Panc1 (cell line): ENCODE measurements around the gene BICD2. TPM values are rescaled to one million over a fixed set of nuclear protein-coding genes. Genes with fewer than 3 reads are reported as not detected.
A peak's percentile ranks its signal among the peaks of the same experiment; 100 is the strongest.

ENCODE experiments used
- ATAC-seq: fragments of 200-7000 bp; cut with Tn5 transposase; 2 replicates; pipeline ENCODE4 v1.9.1; 2020; ENCODE audit warnings: mild to moderate bottlenecking, moderate library complexity
- BruUV-seq: library from RNA; stranded (reverse); fragments of 400-500 nt; replicated peaks from 2 replicates; lab custom pipeline; 2021; lab: Mats Ljungman, UMichigan
- CTCF ChIA-PET: fragments of 300-600 bp; sonication (Branson Sonifier 250); formaldehyde crosslinking; loops from one replicate; lab custom pipeline; 2022; ENCODE audit warnings: antibody characterized with exemption; lab: Charles Lee
- POLR2A ChIA-PET: fragments of 300-600 bp; sonication (Branson Sonifier 250); formaldehyde crosslinking; loops from one replicate; lab custom pipeline; 2022; ENCODE audit warnings: antibody characterized with exemption; lab: Charles Lee
- DNase-seq: peaks from one replicate; pipeline ENCODE4 v3.0.0-alpha.2; 2010; ENCODE audit warnings: low read depth, low spot score
- H3K27ac ChIP-seq: 2 replicates; pipeline ENCODE4 v1.5.1; 2011; ENCODE audit warnings: mild to moderate bottlenecking, low read length, inconsistent platforms
- H3K27me3 ChIP-seq: fragments of 200-500 bp; sonication (Bioruptor generic); 2 replicates; pipeline ENCODE4 v1.6.0; 2014; ENCODE audit warnings: low read length, inconsistent platforms; ENCODE audit not compliant: control insufficient read depth, insufficient read depth
- H3K36me3 ChIP-seq: fragments of 200-500 bp; sonication (Bioruptor generic); 2 replicates; pipeline ENCODE4 v1.5.1; 2014; ENCODE audit warnings: inconsistent platforms, mild to moderate bottlenecking, low read length, moderate library complexity; ENCODE audit not compliant: control insufficient read depth, insufficient read depth
- H3K4me1 ChIP-seq: 2 replicates; pipeline ENCODE4 v1.5.1; 2011; ENCODE audit warnings: inconsistent platforms, mild to moderate bottlenecking, low read length, moderate library complexity; ENCODE audit not compliant: control insufficient read depth, insufficient read depth
- H3K4me3 ChIP-seq, 2 experiments: 2 replicates each; pipeline ENCODE4 v1.5.1; 2011 to 2012; ENCODE audit warnings: low read depth in 2 of 2, low read length in 2 of 2, mild to moderate bottlenecking in 2 of 2, inconsistent platforms in 1 of 2, moderate library complexity in 1 of 2
- H3K9me3 ChIP-seq: fragments of 200-500 bp; sonication (Bioruptor generic); 2 replicates; pipeline ENCODE4 v1.5.1; 2014; ENCODE audit warnings: low read depth, mild to moderate bottlenecking, inconsistent platforms, low read length, moderate library complexity; ENCODE audit not compliant: control insufficient read depth, insufficient read depth
- POLR2AphosphoS5 ChIP-seq: IDR thresholded peaks from 2 replicates; pipeline ENCODE4 v1.6.1; 2012; ENCODE audit warnings: mild to moderate bottlenecking, low read depth, low read length, moderate library complexity
- SIN3A ChIP-seq: IDR thresholded peaks from 2 replicates; pipeline ENCODE4 v1.6.1; 2012; ENCODE audit warnings: low read depth, mild to moderate bottlenecking, low read length, moderate library complexity, borderline replicate concordance; ENCODE audit not compliant: insufficient read depth
- TCF7L2 ChIP-seq: IDR thresholded peaks from 2 replicates; pipeline ENCODE4 v1.6.1; 2011; ENCODE audit warnings: mild to moderate bottlenecking, low read depth, low read length, inconsistent platforms
- in situ Hi-C: cut with HindIII; loops from 2 replicates; pipeline ENCODE4 v1.10.0; 2016; ENCODE audit warnings: low sequenced_read_pairs, low pct_unique_long_range_greater_than_20kb
- intact Hi-C: fragments of 100-400 bp; cut with micrococcal nuclease; formaldehyde crosslinking; loops from one replicate; pipeline ENCODE4 v1.10.0; 2022; ENCODE audit not compliant: unreplicated experiment
- total RNA-seq: library from RNA; stranded (reverse); gene quantifications from one replicate; pipeline ENCODE4 v1.2.1, GENCODE V29; 2021; ENCODE audit not compliant: unreplicated experiment
- TF ChIP-seq, protein P1 (sequence below): fragments of 450-650 bp; IDR thresholded peaks from 2 replicates; pipeline ENCODE4 v1.5.1; 2017; ENCODE audit warnings: mild to moderate bottlenecking
- TF ChIP-seq, protein P2 (sequence below), 2 experiments: IDR thresholded peaks; 2 replicates each; pipeline ENCODE4 v1.6.1; 2011 to 2012; ENCODE audit warnings: low read depth in 2 of 2, control low read depth in 1 of 2, low read length in 1 of 2, mild to moderate bottlenecking in 1 of 2, moderate library complexity in 1 of 2; ENCODE audit not compliant: insufficient read depth in 1 of 2

The BICD2 gene
- total RNA-seq, 1 experiment from 2014 or later, result 17.3 TPM

DNA sequence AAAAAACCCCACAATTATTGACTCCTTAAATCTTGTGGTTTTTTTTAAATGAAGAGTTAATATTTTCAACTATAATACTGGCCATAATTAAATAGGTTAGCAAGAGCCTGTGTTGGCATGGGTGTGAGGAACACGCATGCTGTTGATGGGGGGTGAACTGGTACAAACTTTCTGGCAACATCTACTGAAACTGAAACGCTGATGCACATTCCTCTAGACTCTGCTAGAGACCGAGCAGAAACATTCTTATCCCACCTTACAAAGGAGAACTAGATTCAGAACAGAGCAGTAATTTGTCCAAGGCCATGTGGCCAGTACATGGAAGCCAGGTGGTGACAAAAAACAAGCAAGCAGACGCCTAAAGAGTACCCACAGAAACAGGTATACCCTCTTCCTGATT is 2.4 kb downstream of the BICD2 start:
- ATAC-seq, result no peak
- 0 out of 4 replicates have a peak overlapping the region, but pooled peaks of 1 of the 2 experiments have one; percentile 11 for H3K4me3 ChIP-seq
- no peaks in the 10 kb centered on the region for H3K9me3 ChIP-seq
- intact Hi-C loops, result no loop called here
- no peaks in the 10 kb centered on the region for H3K27me3 ChIP-seq
- POLR2A ChIA-PET, result no interaction called here
- DNase-seq, result no peak
- in situ Hi-C loops, result no loop called here
- peaks cover 7% of the 10 kb centered on the region; the same call in 1 of the 2 replicates for H3K4me1 ChIP-seq
- no peaks in the 10 kb centered on the region for H3K36me3 ChIP-seq
- TSS peak; percentile 73 for BruUV-seq
- TF ChIP-seq, protein P1, sequence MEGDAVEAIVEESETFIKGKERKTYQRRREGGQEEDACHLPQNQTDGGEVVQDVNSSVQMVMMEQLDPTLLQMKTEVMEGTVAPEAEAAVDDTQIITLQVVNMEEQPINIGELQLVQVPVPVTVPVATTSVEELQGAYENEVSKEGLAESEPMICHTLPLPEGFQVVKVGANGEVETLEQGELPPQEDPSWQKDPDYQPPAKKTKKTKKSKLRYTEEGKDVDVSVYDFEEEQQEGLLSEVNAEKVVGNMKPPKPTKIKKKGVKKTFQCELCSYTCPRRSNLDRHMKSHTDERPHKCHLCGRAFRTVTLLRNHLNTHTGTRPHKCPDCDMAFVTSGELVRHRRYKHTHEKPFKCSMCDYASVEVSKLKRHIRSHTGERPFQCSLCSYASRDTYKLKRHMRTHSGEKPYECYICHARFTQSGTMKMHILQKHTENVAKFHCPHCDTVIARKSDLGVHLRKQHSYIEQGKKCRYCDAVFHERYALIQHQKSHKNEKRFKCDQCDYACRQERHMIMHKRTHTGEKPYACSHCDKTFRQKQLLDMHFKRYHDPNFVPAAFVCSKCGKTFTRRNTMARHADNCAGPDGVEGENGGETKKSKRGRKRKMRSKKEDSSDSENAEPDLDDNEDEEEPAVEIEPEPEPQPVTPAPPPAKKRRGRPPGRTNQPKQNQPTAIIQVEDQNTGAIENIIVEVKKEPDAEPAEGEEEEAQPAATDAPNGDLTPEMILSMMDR, result no peak
- no peak for TF ChIP-seq TCF7L2
- TF ChIP-seq, protein P2, sequence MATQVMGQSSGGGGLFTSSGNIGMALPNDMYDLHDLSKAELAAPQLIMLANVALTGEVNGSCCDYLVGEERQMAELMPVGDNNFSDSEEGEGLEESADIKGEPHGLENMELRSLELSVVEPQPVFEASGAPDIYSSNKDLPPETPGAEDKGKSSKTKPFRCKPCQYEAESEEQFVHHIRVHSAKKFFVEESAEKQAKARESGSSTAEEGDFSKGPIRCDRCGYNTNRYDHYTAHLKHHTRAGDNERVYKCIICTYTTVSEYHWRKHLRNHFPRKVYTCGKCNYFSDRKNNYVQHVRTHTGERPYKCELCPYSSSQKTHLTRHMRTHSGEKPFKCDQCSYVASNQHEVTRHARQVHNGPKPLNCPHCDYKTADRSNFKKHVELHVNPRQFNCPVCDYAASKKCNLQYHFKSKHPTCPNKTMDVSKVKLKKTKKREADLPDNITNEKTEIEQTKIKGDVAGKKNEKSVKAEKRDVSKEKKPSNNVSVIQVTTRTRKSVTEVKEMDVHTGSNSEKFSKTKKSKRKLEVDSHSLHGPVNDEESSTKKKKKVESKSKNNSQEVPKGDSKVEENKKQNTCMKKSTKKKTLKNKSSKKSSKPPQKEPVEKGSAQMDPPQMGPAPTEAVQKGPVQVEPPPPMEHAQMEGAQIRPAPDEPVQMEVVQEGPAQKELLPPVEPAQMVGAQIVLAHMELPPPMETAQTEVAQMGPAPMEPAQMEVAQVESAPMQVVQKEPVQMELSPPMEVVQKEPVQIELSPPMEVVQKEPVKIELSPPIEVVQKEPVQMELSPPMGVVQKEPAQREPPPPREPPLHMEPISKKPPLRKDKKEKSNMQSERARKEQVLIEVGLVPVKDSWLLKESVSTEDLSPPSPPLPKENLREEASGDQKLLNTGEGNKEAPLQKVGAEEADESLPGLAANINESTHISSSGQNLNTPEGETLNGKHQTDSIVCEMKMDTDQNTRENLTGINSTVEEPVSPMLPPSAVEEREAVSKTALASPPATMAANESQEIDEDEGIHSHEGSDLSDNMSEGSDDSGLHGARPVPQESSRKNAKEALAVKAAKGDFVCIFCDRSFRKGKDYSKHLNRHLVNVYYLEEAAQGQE (IDR thresholded peaks at IDR 0.05; ENCODE audit: insufficient read depth in 1 of 2, low read depth in 2 of 2, low read length in 1 of 2), result no peak
- TF ChIP-seq SIN3A, result no peak
- TF ChIP-seq POLR2AphosphoS5, result no peak
- H3K27ac ChIP-seq, result no peak overlapping the region
- CTCF ChIA-PET, result no interaction called here

DNA sequence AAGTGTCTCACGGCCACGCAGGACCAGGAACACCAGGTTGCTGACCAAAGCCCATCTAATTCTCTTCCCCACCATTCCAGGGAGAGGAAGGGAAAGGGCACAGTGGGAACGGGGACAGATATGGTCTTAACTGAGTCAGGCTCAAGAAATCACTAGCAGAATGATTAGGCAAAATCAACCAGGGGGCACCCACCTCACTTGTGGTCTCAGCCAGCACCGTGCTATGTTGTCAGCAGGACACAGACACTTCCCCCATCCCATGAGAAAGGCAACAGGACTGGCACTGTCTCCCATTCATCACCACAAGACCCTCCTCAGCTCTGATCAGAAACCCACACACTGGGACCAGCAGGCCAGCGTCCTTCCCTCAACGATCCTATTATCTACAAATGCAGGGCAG is 2.9 kb downstream of the BICD2 start:
- TF ChIP-seq, protein P2 (IDR thresholded peaks at IDR 0.05; ENCODE audit: insufficient read depth in 1 of 2, low read depth in 2 of 2, low read length in 1 of 2), result no peak
- no peak for TF ChIP-seq SIN3A
- no peak for TF ChIP-seq POLR2AphosphoS5
- TF ChIP-seq, protein P1, result no peak
- TF ChIP-seq TCF7L2, result no peak
- Histone ChIP-seq H3K9me3 (no peaks in the 10 kb centered on the region), H3K4me3 (no peak overlapping the region), H3K27me3 (no peaks in the 10 kb centered on the region), H3K27ac (no peak overlapping the region), H3K4me1 (peaks cover 7% of the 10 kb centered on the region; the same call in 1 of the 2 replicates), H3K36me3 (no peaks in the 10 kb centered on the region)
- ATAC-seq (no peak), DNase-seq (no peak)
- no TSS peak for BruUV-seq
- intact Hi-C loops, result no loop called here
- CTCF ChIA-PET, result no interaction called here
- POLR2A ChIA-PET, result no interaction called here
- in situ Hi-C loops, result no loop called here
